GM12874 (cell line): Measurements from ENCODE around the gene DDA1.

ENCODE experiments used
- CTCF ChIP-seq: IDR thresholded peaks from 2 replicates; pipeline ENCODE4 v1.5.1; 2011; ENCODE audit warnings: low read depth, mild to moderate bottlenecking, control low read depth, low read length, moderate library complexity; ENCODE audit not compliant: insufficient read depth

The DDA1 gene

GRCh38 chr19:17325881-17326594 is 16.7 kb downstream of the DDA1 start:
- TF ChIP-seq CTCF, result no peak

DNA sequence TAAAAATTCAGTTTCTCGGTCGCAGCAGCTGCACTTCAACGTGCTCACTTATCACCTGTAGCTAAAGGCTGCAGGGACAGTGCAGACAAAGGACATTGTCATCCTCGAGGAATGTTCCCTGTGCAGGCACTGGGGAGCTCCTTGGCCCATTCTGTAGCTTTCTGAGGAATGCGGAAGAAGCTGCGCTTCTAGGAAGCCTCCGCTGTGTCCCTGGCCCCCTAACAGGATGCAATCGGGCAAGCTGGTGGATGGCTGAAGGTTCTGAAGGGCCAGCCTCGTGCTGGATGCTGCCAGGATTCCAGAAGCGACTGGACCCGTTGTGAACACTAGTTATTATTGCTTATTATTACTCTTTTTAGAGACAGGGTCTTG is 17.2 kb downstream of the DDA1 start:
- no peak for TF ChIP-seq CTCF

DNA sequence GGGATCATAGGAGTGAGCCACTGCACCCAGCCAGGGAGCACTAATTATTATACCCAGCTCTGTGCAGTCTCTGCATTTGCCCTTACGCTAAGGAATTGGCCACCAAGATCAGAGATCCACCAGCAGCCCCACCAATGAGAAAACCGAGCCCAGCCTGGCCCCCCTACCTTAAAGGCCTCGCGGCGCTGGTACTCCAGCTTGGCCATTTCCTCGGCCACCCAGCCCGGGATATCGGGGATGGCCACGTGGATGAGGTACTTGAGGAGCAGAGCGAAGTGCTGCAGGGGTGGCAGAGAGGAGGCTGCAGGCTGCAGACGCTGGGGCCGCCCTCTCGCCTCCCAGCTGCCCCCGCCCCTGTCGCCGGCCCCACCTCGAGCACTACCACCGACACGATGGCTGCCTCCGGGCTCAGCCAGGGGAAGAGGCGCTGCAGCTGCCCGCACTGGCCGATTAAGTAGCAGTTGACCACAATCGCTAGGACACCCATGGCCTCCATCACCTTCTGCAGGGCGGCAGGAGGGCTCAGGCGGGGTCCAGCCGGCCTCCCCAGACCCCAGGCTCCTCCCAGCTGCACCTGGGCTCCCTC is 17.8 kb downstream of the DDA1 start:
- TF ChIP-seq CTCF, result no peak

DNA sequence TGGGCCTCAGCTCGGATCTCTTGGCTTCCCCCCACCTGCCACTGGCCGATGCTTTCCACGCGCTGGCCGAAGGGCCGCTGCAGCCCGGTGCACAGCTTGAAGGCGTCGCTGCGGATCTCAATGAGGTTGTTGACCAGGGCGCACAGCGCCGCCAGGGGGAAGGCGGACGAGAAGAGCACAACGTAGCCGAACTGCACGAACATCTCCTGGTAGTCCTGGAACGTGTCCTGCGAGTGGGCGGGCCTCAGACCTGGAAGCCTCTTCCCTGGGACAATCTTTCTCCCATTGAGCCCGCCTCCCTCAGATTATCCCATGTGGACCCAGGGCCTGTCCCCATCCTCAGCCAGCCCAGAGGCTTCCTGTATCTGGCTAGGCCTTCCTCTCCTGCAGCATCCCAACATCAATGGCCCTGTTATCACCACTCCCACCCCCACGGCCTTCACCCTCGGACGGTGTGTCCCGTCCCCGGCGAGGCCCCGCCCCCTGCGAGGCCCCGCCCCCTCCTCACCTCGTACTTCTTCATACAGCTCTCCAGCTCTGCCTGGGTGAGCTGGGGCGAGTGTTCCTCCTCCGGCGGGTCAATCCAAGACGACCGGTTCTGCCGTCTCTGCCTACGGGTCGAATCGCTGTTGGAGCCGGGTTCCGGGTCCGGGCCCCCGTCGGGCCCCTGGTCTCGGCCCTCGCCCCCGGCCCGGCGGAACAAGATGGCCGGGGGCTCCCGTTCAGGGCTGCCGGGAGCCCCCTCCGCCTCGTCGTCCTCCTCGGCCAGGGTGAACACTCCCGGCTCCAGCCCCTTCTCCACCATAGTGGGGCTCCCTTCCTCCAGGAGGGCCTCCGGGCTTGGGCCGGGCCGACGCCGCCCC is 18.5 kb downstream of the DDA1 start:
- TF ChIP-seq CTCF, result no peak

DNA sequence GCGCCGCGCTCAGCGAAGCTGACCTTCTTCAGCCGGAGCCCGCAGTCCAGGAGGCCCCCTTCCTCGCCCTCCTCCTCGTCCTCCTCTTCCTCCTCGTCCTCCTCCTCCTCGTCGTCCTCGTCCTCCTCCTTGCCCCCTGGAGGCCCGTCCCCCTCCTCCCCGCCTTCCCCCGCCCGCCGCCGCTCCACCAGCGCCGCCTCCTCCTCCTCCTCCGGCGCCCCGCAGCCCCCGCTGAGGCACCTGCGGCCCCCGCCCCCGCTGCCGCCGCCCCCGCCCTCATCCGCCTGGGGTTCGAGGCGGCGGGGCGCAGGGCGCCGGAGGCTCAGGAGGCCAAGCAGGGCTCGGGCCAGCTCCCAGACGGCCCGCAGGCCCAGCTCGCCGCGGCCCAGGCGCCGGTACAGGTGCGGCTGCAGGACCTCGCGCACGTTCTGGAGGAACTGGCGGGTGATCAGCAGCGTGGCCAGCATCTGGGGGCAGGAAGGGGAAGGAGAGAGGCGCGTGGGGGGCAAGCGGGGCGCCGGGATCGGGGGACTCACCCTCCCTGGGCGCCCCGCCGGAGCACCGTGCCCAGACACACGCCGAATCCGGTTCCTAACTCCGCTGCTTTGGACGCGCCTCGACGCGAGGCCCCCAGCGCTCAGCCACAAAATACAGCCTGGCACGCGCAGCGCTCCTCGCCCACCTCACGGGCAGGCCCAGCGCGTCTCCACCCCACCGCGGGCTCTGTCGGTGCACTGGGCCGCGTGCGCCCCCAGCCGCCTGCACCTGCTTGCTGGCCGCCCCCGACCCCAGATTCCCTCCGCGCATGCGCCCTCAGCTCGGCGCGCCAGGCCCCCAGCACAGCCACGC is 19.4 kb downstream of the DDA1 start:
- TF ChIP-seq CTCF, result no peak

DNA sequence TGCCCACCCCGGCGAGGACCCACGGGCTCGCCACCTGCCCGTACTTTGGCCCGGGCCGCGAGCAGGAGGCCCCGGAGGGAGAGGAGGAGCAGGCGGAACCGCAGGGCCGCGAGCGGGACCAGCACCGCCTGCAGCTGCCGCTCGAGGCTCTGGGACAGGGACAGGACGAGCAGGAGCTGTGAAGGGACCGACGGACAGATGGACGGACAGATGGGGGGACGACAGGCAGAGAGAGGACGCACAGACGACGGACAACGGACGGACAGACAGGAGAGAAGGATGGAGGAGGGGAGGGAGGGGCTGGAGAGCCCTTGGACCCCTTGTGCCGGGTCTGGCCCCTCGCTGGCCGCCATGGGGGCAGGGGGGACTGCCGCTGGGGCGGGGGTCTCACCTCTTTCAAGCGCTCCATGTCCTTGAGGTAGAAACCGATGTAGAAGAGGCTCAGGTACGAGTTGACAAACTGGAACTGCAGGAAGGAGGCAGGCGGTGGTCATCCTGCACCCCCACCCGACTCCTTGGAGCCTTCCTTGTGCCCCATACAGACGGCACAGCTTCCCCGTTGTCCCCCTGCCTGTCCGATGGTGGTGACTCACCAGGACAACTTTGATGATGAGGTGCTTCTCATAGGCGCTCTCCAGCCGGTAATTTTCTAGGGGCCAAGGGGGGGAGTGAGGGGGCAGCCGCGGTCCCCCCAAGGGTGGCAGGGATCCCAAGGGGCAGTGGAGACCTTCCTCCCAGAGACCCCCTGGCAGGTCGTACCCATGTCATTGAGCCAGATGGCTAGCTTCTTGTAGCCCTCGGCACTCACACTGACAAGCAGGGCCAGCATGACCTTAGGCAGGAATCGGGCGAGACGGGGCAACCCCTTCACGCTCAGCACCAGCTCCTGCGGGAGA is 20.3 kb downstream of the DDA1 start:
- no peak for TF ChIP-seq CTCF
